H54 (cell line): ENCODE results near the gene SPRYD3.
"Not testable (repeated sequence)": the region's sequence is repeated elsewhere in the genome, so short reads cannot be mapped to it uniquely, and the experiment has no call there.

ENCODE experiments used
- DNase-seq: peaks from one replicate; pipeline ENCODE4 v3.0.0; 2011; ENCODE audit warnings: low spot score, mixed read lengths; ENCODE audit not compliant: insufficient read length
- FAIRE-seq: peaks from 3 replicates; lab custom pipeline; 2011; peaks lifted over from hg19 to GRCh38; lab: Jason Lieb, UNC
- POLR2A ChIP-seq: IDR thresholded peaks from 2 replicates; pipeline ENCODE4 v1.6.1; 2011; ENCODE audit warnings: low read depth, mild to moderate bottlenecking, low read length

SPRYD3 gene

DNA sequence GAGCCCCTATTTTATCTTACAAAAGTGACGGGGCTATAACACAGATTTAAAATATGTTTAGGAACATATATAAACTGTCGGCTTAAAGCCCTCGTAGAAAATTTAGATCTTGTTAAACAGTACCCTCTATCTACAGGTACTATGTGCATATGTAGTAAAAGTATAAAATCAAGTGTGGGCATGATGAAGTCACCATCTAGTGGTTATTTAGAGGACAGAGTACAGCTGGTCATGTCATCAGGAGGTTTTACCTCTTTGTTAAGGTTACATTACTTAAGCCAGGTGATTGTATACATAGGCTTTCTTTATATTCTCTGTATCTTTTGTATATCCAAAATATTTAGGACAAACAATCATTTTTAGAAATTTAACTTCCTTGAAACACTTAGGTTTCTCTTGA, 47.6 kb downstream of the SPRYD3 start:
- DNase-seq (no peak), FAIRE-seq (no peak)
- no peak for TF ChIP-seq POLR2A

DNA sequence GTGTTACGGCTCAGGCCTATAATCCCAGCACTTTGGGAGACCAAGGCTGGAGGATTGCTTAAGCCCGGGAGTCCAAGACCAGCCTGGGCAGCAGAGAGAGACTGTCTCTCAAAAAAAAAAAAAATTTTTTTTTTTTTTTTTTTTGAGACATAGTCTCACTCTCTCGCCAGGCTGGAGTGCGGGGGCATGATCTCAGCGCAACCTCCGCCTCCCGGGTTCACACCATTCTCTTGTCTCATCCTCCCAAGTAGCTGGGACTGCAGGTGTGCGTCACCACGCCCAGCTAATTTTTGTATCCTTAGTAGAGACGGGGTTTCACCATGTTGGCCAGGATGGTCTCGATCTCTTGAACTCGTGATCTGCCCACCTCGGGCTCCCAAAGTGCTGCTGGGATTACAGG, 52.2 kb downstream of the SPRYD3 start:
- FAIRE-seq, DNase-seq: not testable (repeated sequence)

GRCh38 chr12:53025250-53025649, 53.9 kb downstream of the SPRYD3 start:
- no peak for DNase-seq
- TF ChIP-seq POLR2A, result no peak
- no peak for FAIRE-seq

- no peak for TF ChIP-seq POLR2A
- FAIRE-seq (no peak), DNase-seq (no peak)
Measured at GRCh38 chr12:53014709-53015108, 64.5 kb downstream of the SPRYD3 start.
